ENCODE results near the gene STAB1.

STAB1 gene

DNA sequence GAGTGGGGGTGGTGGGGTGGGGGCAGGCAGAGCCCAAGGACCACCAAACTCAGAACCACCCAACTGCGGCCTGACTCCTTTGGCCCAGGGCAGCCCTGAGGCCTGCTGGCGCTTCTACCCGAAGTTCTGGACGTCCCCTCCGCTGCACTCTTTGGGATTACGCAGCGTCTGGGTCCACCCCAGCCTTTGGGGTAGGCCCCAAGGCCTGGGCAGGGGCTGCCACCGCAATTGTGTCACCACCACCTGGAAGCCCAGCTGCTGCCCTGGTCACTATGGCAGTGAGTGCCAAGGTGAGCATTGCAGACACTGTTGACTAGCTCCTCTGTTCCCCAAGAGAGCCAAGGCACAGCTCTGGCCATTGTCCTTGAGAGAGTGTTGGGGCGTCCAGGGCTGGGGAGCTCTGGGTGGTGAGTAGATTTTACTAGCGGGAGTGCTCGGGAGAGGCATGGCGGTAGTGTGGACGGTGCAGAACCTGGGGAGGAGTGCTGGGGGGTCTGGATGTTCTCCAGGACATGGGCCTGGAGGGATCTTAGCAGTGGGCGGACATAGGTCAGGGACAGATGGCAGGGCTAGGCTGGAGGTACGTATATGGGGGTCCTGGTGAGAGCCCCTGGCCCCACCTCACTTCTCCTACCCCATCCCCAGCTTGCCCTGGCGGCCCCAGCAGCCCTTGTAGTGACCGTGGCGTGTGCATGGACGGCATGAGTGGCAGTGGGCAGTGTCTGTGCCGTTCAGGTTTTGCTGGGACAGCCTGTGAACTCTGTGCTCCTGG, 25.8 kb downstream of the STAB1 start:
- TF ChIP-seq Cebpa-rat (IDR thresholded peaks at IDR 0.05): no peak
- peaks cover 0 to 100% (median 75%) of the 10 kb centered on the region in 11 experiments; a peak in 20 of 22 replicates for H4K20me1 ChIP-seq
- H3K36me3 ChIP-seq: peaks cover 26 to 100% (median 87%) of the 10 kb centered on the region in 11 experiments
- no peak overlapping the region for H3K4me2 ChIP-seq
- H3K27ac ChIP-seq: no peak overlapping the region
- H3K4me1 ChIP-seq: peaks cover 0 to 14% (median 0%) of the 10 kb centered on the region in 10 experiments; a peak in 2 of 20 replicates
- H3K9ac ChIP-seq: no peak overlapping the region
- H3K9me3 ChIP-seq (replicated peaks in 1 of 11): no peaks in the 10 kb centered on the region
- no peak overlapping the region for H3K4me3 ChIP-seq
- H3K27me3 ChIP-seq: no peaks in the 10 kb centered on the region

DNA sequence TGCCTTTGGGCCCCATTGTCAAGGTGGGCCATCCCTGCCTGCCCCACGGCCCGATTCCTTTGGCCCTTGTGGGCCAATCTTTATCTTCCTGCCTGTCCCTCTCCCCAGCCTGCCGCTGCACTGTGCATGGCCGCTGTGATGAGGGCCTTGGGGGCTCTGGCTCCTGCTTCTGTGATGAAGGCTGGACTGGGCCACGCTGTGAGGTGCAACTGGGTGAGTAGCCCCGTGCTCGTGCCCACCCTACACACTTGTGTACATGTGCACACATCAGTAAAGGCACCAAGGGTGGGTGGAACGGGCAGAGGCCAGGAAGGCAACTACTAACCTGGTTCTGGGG, 26.3 kb downstream of the STAB1 start:
- H4K20me1 ChIP-seq: peaks cover 0 to 100% (median 80%) of the 10 kb centered on the region in 11 experiments; a peak in 20 of 22 replicates
- H3K9me3 ChIP-seq (replicated peaks in 1 of 11): no peaks in the 10 kb centered on the region
- no peak overlapping the region for H3K27ac ChIP-seq
- H3K4me2 ChIP-seq: no peak overlapping the region
- H3K4me1 ChIP-seq: peaks cover 0 to 16% (median 0%) of the 10 kb centered on the region in 10 experiments; a peak in 1 of 20 replicates
- no peak overlapping the region for H3K4me3 ChIP-seq
- H3K36me3 ChIP-seq: peaks cover 32 to 100% (median 89%) of the 10 kb centered on the region in 11 experiments
- no peak for TF ChIP-seq Cebpa-rat (IDR thresholded peaks at IDR 0.05)
- no peaks in the 10 kb centered on the region for H3K27me3 ChIP-seq
- no peak overlapping the region for H3K9ac ChIP-seq

DNA sequence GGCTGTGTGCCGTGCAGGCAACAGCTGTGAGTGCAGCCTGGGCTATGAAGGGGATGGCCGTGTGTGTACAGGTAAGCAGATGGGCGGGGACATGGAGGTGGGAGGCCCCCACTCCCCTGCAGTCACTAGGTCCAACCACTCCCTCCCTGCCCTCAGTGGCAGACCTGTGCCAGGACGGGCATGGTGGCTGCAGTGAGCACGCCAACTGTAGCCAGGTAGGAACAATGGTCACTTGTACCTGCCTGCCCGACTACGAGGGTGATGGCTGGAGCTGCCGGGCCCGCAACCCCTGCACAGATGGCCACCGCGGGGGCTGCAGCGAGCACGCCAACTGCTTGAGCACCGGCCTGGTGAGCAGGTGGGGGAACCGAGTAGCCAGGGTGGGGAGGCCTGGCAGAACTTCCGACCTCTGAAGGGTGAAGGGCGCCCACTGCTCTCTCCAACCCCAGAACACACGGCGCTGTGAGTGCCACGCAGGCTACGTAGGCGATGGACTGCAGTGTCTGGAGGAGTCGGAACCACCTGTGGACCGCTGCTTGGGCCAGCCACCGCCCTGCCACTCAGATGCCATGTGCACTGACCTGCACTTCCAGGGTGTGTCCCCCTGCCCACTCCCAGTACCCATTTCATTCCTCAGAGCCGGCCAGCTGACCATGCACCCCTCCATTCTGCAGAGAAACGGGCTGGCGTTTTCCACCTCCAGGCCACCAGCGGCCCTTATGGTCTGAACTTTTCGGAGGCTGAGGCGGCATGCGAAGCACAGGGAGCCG, 26.9 kb downstream of the STAB1 start:
- no peak for TF ChIP-seq Cebpa-rat (IDR thresholded peaks at IDR 0.05)
- Histone ChIP-seq H3K4me1 (peaks cover 0 to 22% (median 0%) of the 10 kb centered on the region in 10 experiments; a peak in 4 of 20 replicates), H4K20me1 (peaks cover 0 to 100% (median 84%) of the 10 kb centered on the region in 11 experiments; a peak in 20 of 22 replicates), H3K4me3 (no peak overlapping the region), H3K9ac (no peak overlapping the region), H3K27me3 (no peaks in the 10 kb centered on the region), H3K4me2 (no peak overlapping the region), H3K27ac (no peak overlapping the region), H3K9me3 (replicated peaks in 1 of 11) (no peaks in the 10 kb centered on the region), H3K36me3 (peaks cover 38 to 100% (median 95%) of the 10 kb centered on the region in 11 experiments)

DNA sequence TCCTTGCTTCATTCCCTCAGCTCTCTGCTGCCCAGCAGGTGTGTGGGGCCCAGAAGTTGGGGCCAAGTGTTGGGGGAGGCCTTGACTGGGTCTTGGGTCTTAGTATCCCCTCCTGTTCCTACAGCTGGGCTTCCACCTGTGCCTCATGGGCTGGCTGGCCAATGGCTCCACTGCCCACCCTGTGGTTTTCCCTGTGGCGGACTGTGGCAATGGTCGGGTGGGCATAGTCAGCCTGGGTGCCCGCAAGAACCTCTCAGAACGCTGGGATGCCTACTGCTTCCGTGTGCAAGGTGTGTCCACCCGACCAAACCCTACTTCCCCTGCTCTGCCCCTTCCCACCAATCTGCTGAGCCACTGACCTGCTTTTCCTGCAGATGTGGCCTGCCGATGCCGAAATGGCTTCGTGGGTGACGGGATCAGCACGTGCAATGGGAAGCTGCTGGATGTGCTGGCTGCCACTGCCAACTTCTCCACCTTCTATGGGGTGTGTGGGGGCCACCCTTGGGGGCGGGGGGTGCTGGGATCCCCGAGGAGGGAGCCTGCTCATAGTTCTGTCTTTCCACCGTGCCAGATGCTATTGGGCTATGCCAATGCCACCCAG, 27.6 kb downstream of the STAB1 start:
- Histone ChIP-seq H3K9ac (no peak overlapping the region), H4K20me1 (peaks cover 0 to 100% (median 84%) of the 10 kb centered on the region in 11 experiments; a peak in 20 of 22 replicates), H3K27ac (no peak overlapping the region; a peak in 1 of 22 replicates), H3K27me3 (no peaks in the 10 kb centered on the region), H3K4me3 (no peak overlapping the region), H3K4me1 (peaks cover 0 to 26% (median 2%) of the 10 kb centered on the region in 10 experiments; a peak in 4 of 20 replicates), H3K4me2 (no peak overlapping the region), H3K9me3 (replicated peaks in 1 of 11) (no peaks in the 10 kb centered on the region), H3K36me3 (peaks cover 45 to 100% (median 96%) of the 10 kb centered on the region in 11 experiments)
- TF ChIP-seq Cebpa-rat (IDR thresholded peaks at IDR 0.05): no peak

DNA sequence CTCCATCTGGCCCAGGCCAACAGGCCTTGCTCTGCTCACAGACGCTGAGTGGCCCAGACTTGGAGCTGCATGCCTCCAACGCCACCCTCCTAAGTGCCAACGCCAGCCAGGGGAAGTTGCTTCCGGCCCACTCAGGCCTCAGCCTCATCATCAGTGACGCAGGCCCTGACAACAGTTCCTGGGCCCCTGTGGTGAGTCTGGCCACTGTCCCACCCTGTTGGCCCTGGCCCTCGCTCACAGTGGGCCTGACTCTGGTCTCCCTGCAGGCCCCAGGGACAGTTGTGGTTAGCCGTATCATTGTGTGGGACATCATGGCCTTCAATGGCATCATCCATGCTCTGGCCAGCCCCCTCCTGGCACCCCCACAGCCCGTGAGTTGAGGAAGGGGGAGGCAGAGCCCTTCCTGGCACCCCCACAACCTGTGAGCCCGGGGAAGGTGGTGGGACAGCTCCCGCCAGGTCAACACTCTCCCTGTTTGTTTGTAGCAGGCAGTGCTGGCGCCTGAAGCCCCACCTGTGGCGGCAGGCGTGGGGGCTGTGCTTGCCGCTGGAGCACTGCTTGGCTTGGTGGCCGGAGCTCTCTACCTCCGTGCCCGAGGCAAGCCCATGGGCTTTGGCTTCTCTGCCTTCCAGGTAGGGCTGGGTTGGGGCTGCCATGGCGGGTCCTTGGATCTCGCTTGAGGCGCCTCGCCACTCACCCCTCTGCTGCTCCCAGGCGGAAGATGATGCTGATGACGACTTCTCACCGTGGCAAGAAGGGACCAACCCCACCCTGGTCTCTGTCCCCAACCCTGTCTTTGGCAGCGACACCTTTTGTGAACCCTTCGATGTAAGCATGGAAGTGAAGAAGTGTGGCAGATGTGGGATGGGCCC, 28.5 kb downstream of the STAB1 start:
- TF ChIP-seq Cebpa-rat (IDR thresholded peaks at IDR 0.05): no peak
- Histone ChIP-seq H3K9ac (peak overlapping the region in 1 of 11 experiments; percentile 15; a peak in 1 of 22 replicates), H3K4me2 (no peak overlapping the region), H3K27me3 (no peaks in the 10 kb centered on the region), H3K36me3 (peaks cover 53 to 100% (median 96%) of the 10 kb centered on the region in 11 experiments), H3K4me3 (no peak overlapping the region), H3K27ac (peak overlapping the region in 4 of 11 experiments; percentile 7 to 23 (median 16); a peak in 6 of 22 replicates), H3K4me1 (peaks cover 0 to 33% (median 2%) of the 10 kb centered on the region in 10 experiments; a peak in 4 of 20 replicates), H3K9me3 (replicated peaks in 1 of 11) (no peaks in the 10 kb centered on the region), H4K20me1 (peaks cover 0 to 100% (median 86%) of the 10 kb centered on the region in 11 experiments; a peak in 20 of 22 replicates)

DNA sequence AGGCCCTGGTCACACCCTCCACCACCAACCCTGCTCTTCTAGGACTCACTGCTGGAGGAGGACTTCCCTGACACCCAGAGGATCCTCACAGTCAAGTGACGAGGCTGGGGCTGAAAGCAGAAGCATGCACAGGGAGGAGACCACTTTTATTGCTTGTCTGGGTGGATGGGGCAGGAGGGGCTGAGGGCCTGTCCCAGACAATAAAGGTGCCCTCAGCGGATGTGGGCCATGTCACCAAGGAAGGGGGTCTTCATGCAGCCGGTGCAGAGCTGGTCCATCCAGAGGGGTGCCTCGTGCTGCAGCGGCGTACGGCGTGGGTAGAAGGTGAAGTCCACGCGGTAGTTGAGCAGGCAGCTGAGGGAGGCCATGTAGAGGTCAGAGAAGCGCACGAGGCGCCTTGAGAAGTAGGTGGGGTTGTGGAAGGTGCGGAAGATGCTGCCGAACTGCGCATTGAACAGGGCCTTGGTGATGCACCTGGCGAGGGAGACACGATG, 29.2 kb downstream of the STAB1 start:
- H3K27me3 ChIP-seq: no peaks in the 10 kb centered on the region
- peaks cover 1 to 100% (median 92%) of the 10 kb centered on the region in 11 experiments; a peak in 20 of 22 replicates for H4K20me1 ChIP-seq
- H3K4me1 ChIP-seq: peaks cover 0 to 39% (median 6%) of the 10 kb centered on the region in 10 experiments; a peak in 8 of 20 replicates
- TF ChIP-seq Cebpa-rat (IDR thresholded peaks at IDR 0.05): no peak
- no peak overlapping the region for H3K4me2 ChIP-seq
- H3K4me3 ChIP-seq: no peak overlapping the region
- peaks cover 60 to 100% (median 97%) of the 10 kb centered on the region in 11 experiments for H3K36me3 ChIP-seq
- H3K9ac ChIP-seq: peak overlapping the region in 1 of 11 experiments; percentile 15; a peak in 1 of 22 replicates
- no peaks in the 10 kb centered on the region for H3K9me3 ChIP-seq (replicated peaks in 1 of 11)
- H3K27ac ChIP-seq: peak overlapping the region in 2 of 11 experiments; percentile 1 to 15; a peak in 2 of 22 replicates

DNA sequence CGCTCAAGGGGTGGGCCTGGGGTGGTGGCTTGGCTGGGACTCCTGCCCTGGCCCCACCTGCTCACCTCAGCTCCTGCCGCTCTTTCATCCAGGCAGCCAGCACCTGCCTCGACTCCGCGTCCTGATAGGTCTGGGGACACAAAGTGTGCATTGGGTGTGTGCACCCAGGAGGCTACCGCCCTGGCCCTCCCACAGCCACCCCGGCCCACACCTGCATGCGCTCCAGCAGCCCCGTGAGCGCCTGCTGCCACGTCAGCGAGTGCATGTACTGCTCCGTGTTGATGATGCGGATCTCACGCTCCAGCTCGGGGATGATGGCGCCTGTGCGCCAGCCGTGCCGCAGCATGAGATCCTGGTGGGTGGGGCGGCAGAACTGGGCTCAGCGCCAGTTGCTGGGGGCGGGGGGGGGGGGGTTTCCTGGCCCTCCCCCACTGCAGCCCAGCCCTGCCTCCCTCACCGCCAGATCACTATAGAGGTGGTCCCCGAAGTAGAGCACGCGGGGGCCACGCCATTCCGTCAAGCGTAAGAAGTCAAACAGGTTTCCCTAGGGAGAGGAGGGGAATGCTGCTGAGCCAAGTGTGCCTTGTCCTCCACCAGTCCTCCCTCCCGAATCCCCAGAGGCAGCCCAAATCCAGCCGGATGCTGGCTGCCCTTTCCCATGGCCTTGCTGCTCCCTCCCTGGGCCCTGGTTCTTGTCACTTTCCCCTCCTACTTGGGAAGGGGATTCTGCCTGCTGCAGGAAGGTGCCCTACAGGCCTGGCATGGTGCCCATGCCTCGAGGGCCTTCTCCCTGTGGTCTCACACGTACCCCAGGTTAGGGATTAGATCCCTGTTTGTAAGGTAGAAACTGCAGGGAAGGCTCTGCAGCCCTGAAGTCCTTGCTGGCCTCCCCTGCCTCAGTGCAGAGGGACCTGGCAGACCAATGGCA, 29.9 kb downstream of the STAB1 start:
- Histone ChIP-seq H3K36me3 (peaks cover 67 to 100% (median 95%) of the 10 kb centered on the region in 11 experiments), H3K9me3 (replicated peaks in 1 of 11) (no peaks in the 10 kb centered on the region), H3K27me3 (no peaks in the 10 kb centered on the region), H4K20me1 (peaks cover 8 to 100% (median 94%) of the 10 kb centered on the region in 11 experiments; a peak in 20 of 22 replicates), H3K4me2 (no peak overlapping the region), H3K4me3 (no peak overlapping the region), H3K9ac (peak overlapping the region in 2 of 11 experiments; percentile 7 to 34; a peak in 1 of 22 replicates), H3K4me1 (peaks cover 3 to 46% (median 12%) of the 10 kb centered on the region in 10 experiments; a peak in 18 of 20 replicates), H3K27ac (peak overlapping the region in 6 of 11 experiments; percentile 7 to 30 (median 15); a peak in 1 of 22 replicates)
- TF ChIP-seq Cebpa-rat (IDR thresholded peaks at IDR 0.05): no peak

Measured in BLaER1 treated with 17β-estradiol and CSF1 and Interleukin-3, amounts not matched to agents 10 nM and 100 nM (cell line).